ENCODE results near the gene CSNK1D. TPM values are rescaled to one million over a fixed set of nuclear protein-coding genes. Genes with fewer than 3 reads are reported as not detected.

CSNK1D gene
- total RNA-seq, 1 donor from 2014 or later: 21.4 TPM

DNA sequence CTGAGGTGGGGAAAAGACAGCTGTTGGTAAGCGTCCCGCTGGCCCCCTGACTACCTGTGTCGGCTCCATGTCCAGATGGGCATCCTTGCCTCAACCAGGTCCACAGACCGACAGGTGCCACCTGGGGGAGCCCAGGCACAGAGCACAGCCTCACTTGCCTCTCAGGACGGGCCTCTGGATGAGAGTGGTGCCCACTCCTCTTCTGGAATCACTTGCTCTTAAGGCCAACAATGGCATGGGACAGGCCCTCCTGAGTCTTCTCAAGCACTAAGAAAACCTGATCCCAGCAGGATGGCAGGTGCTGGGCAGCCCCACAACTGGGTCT is 27.5 kb downstream of the CSNK1D start:
- no peak overlapping the region for H3K4me3 ChIP-seq (ENCODE audit: low read length in 3 of 3)
- H3K36me3 ChIP-seq (ENCODE audit: control insufficient read depth in 3 of 3, insufficient read depth in 3 of 3, low read length in 3 of 3): peaks cover 68 to 73% (median 73%) of the 10 kb centered on the region in 3 donors
- peaks cover 48 to 58% (median 55%) of the 10 kb centered on the region in 3 donors for H3K4me1 ChIP-seq (ENCODE audit: control insufficient read depth in 3 of 3, insufficient read depth in 3 of 3, low read length in 3 of 3)
- H3K27ac ChIP-seq (ENCODE audit: low read depth, low read length): peak overlapping the region; percentile 72
- H3K9ac ChIP-seq (ENCODE audit: low read depth in 1 of 3, low read length in 3 of 3): peak overlapping the region in 2 of 3 donors; percentile 51 to 66
- no peaks in the 10 kb centered on the region for H3K27me3 ChIP-seq (ENCODE audit: control insufficient read depth in 3 of 3, insufficient read depth in 3 of 3, low read length in 3 of 3)
- H3K9me3 ChIP-seq (ENCODE audit: control insufficient read depth in 3 of 3, low read length in 3 of 3): no peaks in the 10 kb centered on the region

DNA sequence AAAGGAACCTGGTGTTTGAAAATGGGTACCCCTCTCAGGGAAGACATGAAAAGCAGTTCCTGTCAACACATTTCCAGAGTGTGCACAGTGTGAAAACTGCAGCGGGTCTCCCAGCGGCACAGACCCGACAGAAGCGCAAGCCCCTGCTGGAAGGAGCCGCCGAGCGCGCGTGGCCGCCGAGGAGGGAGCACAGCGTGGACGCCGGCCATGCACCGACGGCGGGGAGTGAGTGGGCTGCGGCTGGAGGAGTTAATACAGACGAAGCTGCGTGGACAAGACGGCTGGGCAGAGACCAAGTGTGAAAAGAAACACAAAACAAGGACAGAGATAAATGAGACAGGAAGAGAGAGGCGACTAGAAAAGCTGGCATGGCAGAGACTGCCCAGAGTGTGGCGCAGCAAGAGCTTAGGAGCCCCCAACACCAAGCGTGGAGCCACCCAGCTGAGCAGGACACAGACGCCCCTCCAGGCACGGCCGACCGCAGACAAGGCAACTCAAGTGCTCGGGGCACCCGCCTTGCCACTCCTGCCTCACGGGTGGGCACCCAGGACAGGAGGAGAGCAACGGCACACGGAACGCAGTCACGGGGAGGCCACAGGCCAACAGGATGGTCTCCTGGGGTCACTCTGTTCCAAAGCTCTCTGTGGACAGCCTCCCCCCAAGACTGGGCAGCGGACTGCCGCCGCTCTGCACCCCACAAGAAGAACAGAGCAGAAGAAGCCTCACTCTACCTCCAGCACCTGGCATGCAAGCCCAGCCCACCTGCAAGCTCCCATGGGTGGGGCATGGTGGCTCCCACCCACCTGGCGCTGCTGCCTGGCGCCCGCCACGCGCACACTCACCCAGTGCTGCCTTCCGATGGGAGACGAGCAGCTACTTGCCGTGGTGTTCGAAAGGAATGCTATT is 28.1 kb downstream of the CSNK1D start:
- H3K27me3 ChIP-seq (ENCODE audit: control insufficient read depth in 3 of 3, insufficient read depth in 3 of 3, low read length in 3 of 3): no peaks in the 10 kb centered on the region
- H3K4me1 ChIP-seq (ENCODE audit: control insufficient read depth in 3 of 3, insufficient read depth in 3 of 3, low read length in 3 of 3): peaks cover 54 to 64% (median 61%) of the 10 kb centered on the region in 3 donors
- H3K4me3 ChIP-seq (ENCODE audit: low read length in 3 of 3): no peak overlapping the region
- peaks cover 62 to 68% (median 67%) of the 10 kb centered on the region in 3 donors for H3K36me3 ChIP-seq (ENCODE audit: control insufficient read depth in 3 of 3, insufficient read depth in 3 of 3, low read length in 3 of 3)
- H3K9ac ChIP-seq (ENCODE audit: low read depth in 1 of 3, low read length in 3 of 3): peak overlapping the region in 2 of 3 donors; percentile 16 to 66
- no peaks in the 10 kb centered on the region for H3K9me3 ChIP-seq (ENCODE audit: control insufficient read depth in 3 of 3, low read length in 3 of 3)
- peak overlapping the region; percentile 72 for H3K27ac ChIP-seq (ENCODE audit: low read depth, low read length)

DNA sequence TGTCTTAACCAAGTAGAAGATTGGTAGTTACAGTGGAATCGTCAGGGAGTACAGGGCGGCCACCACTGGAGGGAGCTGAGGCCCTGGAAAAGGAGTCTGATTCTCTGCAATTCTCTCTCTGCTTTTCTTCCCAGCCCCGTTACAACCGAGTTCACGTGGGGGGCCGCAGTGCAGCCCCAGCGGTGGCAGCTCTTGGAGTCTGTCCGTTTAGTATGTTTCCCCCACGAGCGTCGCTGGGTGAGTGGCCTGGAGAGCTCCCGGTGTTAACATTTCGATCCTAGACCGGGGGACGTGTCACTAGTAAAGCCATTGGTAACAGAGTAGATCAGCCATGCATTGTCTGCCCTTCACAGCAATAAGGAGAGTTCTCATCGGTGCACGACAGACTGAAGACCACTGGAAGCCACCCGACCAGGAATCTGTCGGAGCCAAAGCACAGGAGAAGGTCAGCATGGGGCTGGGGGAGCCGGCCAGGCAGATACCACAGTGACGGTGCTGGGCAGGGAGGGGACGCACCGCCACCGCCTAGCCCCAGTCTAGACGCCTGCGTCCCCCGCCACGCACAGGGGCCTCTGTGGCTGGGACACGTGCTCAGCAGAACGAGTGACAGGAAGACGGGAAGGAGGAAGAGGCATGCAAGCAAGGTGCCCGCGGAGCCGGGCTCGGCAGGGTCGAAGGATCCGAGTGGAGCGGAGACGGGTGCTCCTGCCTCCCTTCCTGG is 28.9 kb downstream of the CSNK1D start:
- Histone ChIP-seq H3K9ac (ENCODE audit: low read depth in 1 of 3, low read length in 3 of 3) (no peak overlapping the region), H3K9me3 (ENCODE audit: control insufficient read depth in 3 of 3, low read length in 3 of 3) (no peaks in the 10 kb centered on the region), H3K27ac (ENCODE audit: low read depth, low read length) (no peak overlapping the region), H3K36me3 (ENCODE audit: control insufficient read depth in 3 of 3, insufficient read depth in 3 of 3, low read length in 3 of 3) (peaks cover 53 to 65% (median 61%) of the 10 kb centered on the region in 3 donors), H3K4me1 (ENCODE audit: control insufficient read depth in 3 of 3, insufficient read depth in 3 of 3, low read length in 3 of 3) (peaks cover 63 to 72% (median 69%) of the 10 kb centered on the region in 3 donors), H3K4me3 (ENCODE audit: low read length in 3 of 3) (no peak overlapping the region), H3K27me3 (ENCODE audit: control insufficient read depth in 3 of 3, insufficient read depth in 3 of 3, low read length in 3 of 3) (no peaks in the 10 kb centered on the region)

DNA sequence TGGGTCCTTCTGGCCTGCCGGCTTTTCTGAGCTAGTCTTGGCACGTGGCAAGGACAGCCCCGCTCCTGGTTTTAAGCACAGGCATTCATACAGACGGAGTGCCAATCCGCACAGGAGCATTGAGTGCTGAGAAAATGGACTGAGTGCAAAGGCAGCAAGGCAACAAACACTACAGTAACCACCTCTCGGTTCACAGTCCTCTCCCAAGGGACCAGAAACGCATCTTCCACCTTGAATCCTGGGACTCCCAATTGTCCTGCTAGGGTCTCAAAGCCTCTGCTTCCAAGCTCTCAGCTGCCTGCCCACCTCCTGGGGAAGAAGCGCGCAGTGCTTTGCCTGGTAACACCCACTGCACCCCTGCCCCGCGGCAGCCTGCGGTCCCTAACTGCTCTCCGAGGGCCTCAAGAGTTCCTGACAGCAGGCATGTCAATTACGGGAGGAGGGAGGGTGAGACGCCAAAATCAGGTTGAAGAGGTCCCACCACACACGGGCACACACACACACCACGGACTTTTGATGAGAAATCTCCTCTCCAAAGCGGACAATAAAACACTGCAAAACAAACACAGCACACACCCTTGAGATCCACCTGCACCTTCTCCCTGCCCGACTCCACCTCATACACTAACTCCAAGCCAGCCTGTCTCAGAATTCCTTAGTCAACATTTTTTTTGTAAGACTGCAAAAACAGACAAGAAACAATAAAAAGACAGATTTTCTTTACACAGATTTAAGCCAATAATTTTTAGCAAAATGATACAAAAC is 29.7 kb downstream of the CSNK1D start:
- Histone ChIP-seq H3K9me3 (ENCODE audit: control insufficient read depth in 3 of 3, low read length in 3 of 3) (no peaks in the 10 kb centered on the region), H3K36me3 (ENCODE audit: control insufficient read depth in 3 of 3, insufficient read depth in 3 of 3, low read length in 3 of 3) (peaks cover 47 to 61% (median 55%) of the 10 kb centered on the region in 3 donors), H3K9ac (ENCODE audit: low read depth in 1 of 3, low read length in 3 of 3) (peak overlapping the region in 1 of 3 donors; percentile 16), H3K4me1 (ENCODE audit: control insufficient read depth in 3 of 3, insufficient read depth in 3 of 3, low read length in 3 of 3) (peaks cover 69 to 79% (median 76%) of the 10 kb centered on the region in 3 donors), H3K27ac (ENCODE audit: low read depth, low read length) (no peak overlapping the region), H3K4me3 (ENCODE audit: low read length in 3 of 3) (no peak overlapping the region), H3K27me3 (ENCODE audit: control insufficient read depth in 3 of 3, insufficient read depth in 3 of 3, low read length in 3 of 3) (no peaks in the 10 kb centered on the region)

DNA sequence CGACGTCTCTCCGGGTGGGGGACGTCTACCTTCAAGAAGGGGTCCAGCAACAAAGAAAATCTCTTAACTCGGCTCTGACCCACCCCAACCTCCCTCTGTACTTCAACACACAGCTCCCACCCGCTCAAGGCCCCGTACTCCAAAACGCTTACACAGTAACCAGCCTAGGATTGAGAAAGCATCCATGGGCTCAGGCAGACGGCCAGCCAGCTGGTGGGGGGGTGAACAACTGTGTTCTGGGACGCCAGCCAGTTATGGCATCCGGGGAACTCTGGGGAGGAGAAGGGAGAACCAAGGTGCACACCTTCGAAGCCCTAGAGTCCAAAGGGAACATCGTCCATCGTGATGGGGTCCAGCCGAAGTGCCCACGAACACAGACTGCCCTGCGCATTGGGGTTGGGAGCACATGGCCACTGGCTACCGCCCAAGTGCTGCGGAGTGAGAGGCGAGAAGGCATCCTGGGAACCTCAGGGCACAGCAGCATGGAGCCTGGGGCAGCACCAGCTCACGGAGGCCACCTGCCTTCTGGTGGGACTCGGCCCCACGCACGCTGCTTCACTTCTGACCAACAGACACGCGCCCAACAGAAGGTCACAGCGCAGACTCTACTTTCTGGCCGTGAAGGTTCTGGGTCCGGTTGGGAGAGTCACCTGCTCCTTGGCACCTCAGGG is 30.4 kb downstream of the CSNK1D start:
- Histone ChIP-seq H3K27ac (ENCODE audit: low read depth, low read length) (peak overlapping the region; percentile 60), H3K9ac (ENCODE audit: low read depth in 1 of 3, low read length in 3 of 3) (peak overlapping the region; percentile 54 to 74 (median 64)), H3K36me3 (ENCODE audit: control insufficient read depth in 3 of 3, insufficient read depth in 3 of 3, low read length in 3 of 3) (peaks cover 39 to 54% (median 48%) of the 10 kb centered on the region in 3 donors), H3K4me1 (ENCODE audit: control insufficient read depth in 3 of 3, insufficient read depth in 3 of 3, low read length in 3 of 3) (peaks cover 76 to 85% (median 83%) of the 10 kb centered on the region in 3 donors), H3K4me3 (ENCODE audit: low read length in 3 of 3) (peak overlapping the region in 2 of 3 donors; percentile 51 to 58), H3K27me3 (ENCODE audit: control insufficient read depth in 3 of 3, insufficient read depth in 3 of 3, low read length in 3 of 3) (no peaks in the 10 kb centered on the region), H3K9me3 (ENCODE audit: control insufficient read depth in 3 of 3, low read length in 3 of 3) (no peaks in the 10 kb centered on the region)

DNA sequence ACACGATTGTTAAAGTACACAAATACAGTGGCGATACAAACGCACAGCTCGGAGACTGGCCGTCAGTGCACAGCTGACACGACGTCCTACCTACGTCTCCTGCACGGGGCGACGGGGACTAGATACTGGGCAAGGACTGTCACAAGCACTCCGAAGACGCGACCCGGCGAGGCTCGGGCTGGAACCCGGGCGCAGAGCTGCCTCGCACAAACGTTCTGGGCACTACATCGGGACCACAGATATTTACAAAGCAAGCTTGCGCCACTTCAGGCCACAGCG is 30.9 kb downstream of the CSNK1D start:
- Histone ChIP-seq H3K4me3 (ENCODE audit: low read length in 3 of 3) (peak overlapping the region in 2 of 3 donors; percentile 51 to 58), H3K9ac (ENCODE audit: low read depth in 1 of 3, low read length in 3 of 3) (peak overlapping the region; percentile 54 to 74 (median 64)), H3K4me1 (ENCODE audit: control insufficient read depth in 3 of 3, insufficient read depth in 3 of 3, low read length in 3 of 3) (peaks cover 80 to 88% (median 86%) of the 10 kb centered on the region in 3 donors), H3K27ac (ENCODE audit: low read depth, low read length) (peak overlapping the region; percentile 60), H3K9me3 (ENCODE audit: control insufficient read depth in 3 of 3, low read length in 3 of 3) (no peaks in the 10 kb centered on the region), H3K27me3 (ENCODE audit: control insufficient read depth in 3 of 3, insufficient read depth in 3 of 3, low read length in 3 of 3) (no peaks in the 10 kb centered on the region), H3K36me3 (ENCODE audit: control insufficient read depth in 3 of 3, insufficient read depth in 3 of 3, low read length in 3 of 3) (peaks cover 35 to 50% (median 43%) of the 10 kb centered on the region in 3 donors)

DNA sequence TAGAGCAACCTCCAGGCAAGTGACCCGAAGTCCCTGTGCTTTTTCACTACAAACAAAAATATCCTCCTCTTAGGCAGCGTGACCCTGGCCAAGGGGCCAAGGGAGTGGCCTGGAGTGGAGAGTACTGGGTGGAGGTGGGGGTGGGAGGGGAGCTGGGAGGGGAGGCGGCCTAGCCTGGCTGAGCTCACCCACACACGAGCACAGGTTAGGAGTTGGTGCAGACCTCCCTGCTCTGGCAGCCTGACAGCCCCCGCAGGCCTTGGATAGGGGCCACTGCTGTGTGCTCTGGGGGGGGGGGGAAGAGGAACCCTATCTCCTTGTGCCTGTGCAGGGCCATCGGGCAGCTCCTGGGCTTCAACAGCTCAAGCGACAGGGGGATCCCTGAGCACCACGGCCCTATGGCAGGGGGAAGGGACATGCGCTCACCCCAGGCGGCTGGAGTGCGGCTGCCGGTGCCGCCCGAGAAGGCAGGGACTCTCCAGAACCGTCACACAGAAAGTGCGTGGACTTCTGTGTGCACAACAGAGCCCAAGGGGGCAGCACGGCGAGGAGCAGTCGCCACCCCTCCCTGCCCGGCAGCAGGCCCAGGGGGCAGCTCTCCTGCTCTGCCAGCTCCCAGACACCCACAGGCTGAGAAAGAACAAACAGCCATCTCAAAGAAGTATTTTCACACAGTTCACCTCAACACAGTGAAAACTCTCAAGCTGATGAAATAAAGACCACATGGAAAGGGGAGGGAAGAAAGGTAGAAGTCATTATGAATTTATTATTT is 31.4 kb downstream of the CSNK1D start:
- Histone ChIP-seq H3K9ac (ENCODE audit: low read depth in 1 of 3, low read length in 3 of 3) (peak overlapping the region; percentile 64 to 79 (median 69)), H3K27ac (ENCODE audit: low read depth, low read length) (peak overlapping the region; percentile 70), H3K4me3 (ENCODE audit: low read length in 3 of 3) (peak overlapping the region in 2 of 3 donors; percentile 29 to 51), H3K9me3 (ENCODE audit: control insufficient read depth in 3 of 3, low read length in 3 of 3) (no peaks in the 10 kb centered on the region), H3K4me1 (ENCODE audit: control insufficient read depth in 3 of 3, insufficient read depth in 3 of 3, low read length in 3 of 3) (peaks cover 81 to 88% (median 86%) of the 10 kb centered on the region in 3 donors), H3K36me3 (ENCODE audit: control insufficient read depth in 3 of 3, insufficient read depth in 3 of 3, low read length in 3 of 3) (peaks cover 32 to 50% (median 41%) of the 10 kb centered on the region in 3 donors), H3K27me3 (ENCODE audit: control insufficient read depth in 3 of 3, insufficient read depth in 3 of 3, low read length in 3 of 3) (no peaks in the 10 kb centered on the region)

DNA sequence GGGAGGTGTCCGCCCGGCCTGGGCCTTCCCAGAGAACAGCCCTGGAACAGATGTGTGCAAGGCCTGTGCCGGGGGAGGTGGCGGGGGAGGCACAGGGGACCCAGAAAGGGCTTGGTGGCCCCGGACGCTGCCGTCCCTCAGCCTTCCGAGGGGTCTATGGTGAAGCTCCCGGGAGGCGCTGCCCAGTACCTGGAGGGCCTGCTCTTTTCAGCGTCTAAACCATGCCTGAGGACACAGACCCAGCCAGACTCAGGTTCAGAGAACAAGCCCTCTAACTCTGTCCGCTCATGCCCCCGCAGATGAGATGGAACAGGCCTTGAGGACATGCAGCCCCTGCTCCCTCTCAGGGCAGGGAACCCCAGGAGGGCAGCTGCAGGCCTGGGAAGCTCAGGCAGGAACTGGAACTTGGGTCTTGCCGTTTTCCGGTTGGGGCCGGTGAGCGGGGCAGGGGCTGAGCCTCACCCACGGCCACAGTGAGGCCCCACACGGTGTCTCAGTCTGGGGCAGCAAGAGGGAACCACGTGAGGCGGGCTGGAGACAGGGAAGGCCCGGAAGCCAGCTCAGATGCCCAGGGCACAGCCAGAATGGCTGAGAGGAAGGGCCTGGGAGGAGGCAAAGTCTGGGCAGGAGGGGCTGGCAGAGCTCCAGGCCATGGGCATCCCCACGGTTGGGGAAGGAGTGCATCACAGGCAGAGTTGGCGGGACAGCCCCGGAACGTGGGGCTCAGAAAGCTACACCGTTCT is 32.1 kb downstream of the CSNK1D start:
- H3K36me3 ChIP-seq (ENCODE audit: control insufficient read depth in 3 of 3, insufficient read depth in 3 of 3, low read length in 3 of 3): peaks cover 32 to 47% (median 45%) of the 10 kb centered on the region in 3 donors
- H3K4me1 ChIP-seq (ENCODE audit: control insufficient read depth in 3 of 3, insufficient read depth in 3 of 3, low read length in 3 of 3): peaks cover 80 to 88% (median 86%) of the 10 kb centered on the region in 3 donors

More for the DNA sequence above, 32.1 kb downstream of the CSNK1D start:
- H3K27me3 ChIP-seq (ENCODE audit: control insufficient read depth in 3 of 3, insufficient read depth in 3 of 3, low read length in 3 of 3): no peaks in the 10 kb centered on the region
- H3K9ac ChIP-seq (ENCODE audit: low read depth in 1 of 3, low read length in 3 of 3): peak overlapping the region; percentile 47 to 79 (median 69)
- no peaks in the 10 kb centered on the region for H3K9me3 ChIP-seq (ENCODE audit: control insufficient read depth in 3 of 3, low read length in 3 of 3)
- H3K27ac ChIP-seq (ENCODE audit: low read depth, low read length): peak overlapping the region; percentile 70
- H3K4me3 ChIP-seq (ENCODE audit: low read length in 3 of 3): peak overlapping the region in 2 of 3 donors; percentile 19 to 29

Data from skeletal muscle tissue (tissue), 4 donors.